ENCODE data around the gene C7orf57.

GRCh38 chr7:48077423-48077822 is 42.1 kb downstream of the C7orf57 start:
- TF ChIP-seq CTCF (IDR thresholded peaks at IDR 0.05) (no peak), ZFX (IDR thresholded peaks at IDR 0.05; ENCODE audit: borderline replicate concordance) (no peak)
